Left lung (tissue), 10 donors: ENCODE data around the gene DHDH. TPM values are rescaled to one million over a fixed set of nuclear protein-coding genes. Genes with fewer than 3 reads are reported as not detected.
"Not testable (repeated sequence)": the region's sequence is repeated elsewhere in the genome, so short reads cannot be mapped to it uniquely, and the experiment has no call there.

ENCODE experiments used
- ATAC-seq: fragments of 200-7000 bp; cut with Tn5 transposase; one replicate; pipeline ENCODE4 v1.9.1; 2020; ENCODE audit warnings: moderate library complexity
- DNase-seq, 4 donors: peaks; one replicate each; pipeline ENCODE4 v3.0.0-alpha.2; 2013 to 2020
- H3K27ac ChIP-seq, 2 donors: fragments of 200-600 bp; sonication (generic) in 1 of 2; one replicate each; pipeline versions ENCODE4 v1.5.0 to v1.8.0; 2020 to 2021
- H3K27me3 ChIP-seq, 2 donors: fragments of 200-600 bp; sonication (generic) in 1 of 2; one replicate each; pipeline versions ENCODE4 v1.5.0 to v1.8.0; 2020 to 2021
- H3K36me3 ChIP-seq, 2 donors: fragments of 200-600 bp; sonication (generic) in 1 of 2; one replicate each; pipeline versions ENCODE4 v1.5.0 to v1.8.0; 2020 to 2021
- H3K4me1 ChIP-seq, 2 donors: fragments of 200-600 bp; one replicate each; pipeline ENCODE4 v1.8.0; 2021
- H3K4me3 ChIP-seq, 2 donors: fragments of 200-600 bp; sonication (generic) in 1 of 2; one replicate each; pipeline versions ENCODE4 v1.5.0 to v1.8.0; 2020 to 2021; ENCODE audit warnings: mild to moderate bottlenecking in 1 of 2
- H3K9me3 ChIP-seq, 2 donors: fragments of 200-600 bp; sonication (generic) in 1 of 2; one replicate each; pipeline versions ENCODE4 v1.5.0 to v1.8.0; 2020 to 2021
- intact Hi-C, 2 donors: fragments of 100-400 bp; cut with DNase I; formaldehyde crosslinking; loops; one replicate each; pipeline versions ENCODE4 v1.11.2 to v1.14.2; 2022
- polyA plus RNA-seq, 6 donors: library from polyadenylated mRNA; unstranded; fragments of 120-200 nt; gene quantifications; one replicate each; pipeline ENCODE4 v1.2.1, GENCODE V29; 2013; ENCODE audit not compliant: insufficient read length in 6 of 6
- total RNA-seq, 2 donors: library from RNA; stranded (reverse); fragmentation: NEBNext Ultra II Directional; extraction: Animal tissue kit (Norgen Biotek cat#: 25700); gene quantifications; one replicate each; pipeline ENCODE4 v1.2.1, GENCODE V29; 2021
- TF ChIP-seq, protein P1 (sequence below), 2 donors: fragments of 200-600 bp; sonication (generic) in 1 of 2; IDR thresholded peaks; one replicate each; pipeline versions ENCODE4 v1.5.0 to v1.8.0; 2021; ENCODE audit warnings: antibody characterized with exemption in 2 of 2
- donor health status: DM: no; HTN: yes; CAD: no.
- donor health status: DM: no; HTN: no; CAD: no.

Gene DHDH
- total and polyA plus RNA-seq, 8 donors, result 0.86 to 4.1 (median 2.2) TPM

DNA sequence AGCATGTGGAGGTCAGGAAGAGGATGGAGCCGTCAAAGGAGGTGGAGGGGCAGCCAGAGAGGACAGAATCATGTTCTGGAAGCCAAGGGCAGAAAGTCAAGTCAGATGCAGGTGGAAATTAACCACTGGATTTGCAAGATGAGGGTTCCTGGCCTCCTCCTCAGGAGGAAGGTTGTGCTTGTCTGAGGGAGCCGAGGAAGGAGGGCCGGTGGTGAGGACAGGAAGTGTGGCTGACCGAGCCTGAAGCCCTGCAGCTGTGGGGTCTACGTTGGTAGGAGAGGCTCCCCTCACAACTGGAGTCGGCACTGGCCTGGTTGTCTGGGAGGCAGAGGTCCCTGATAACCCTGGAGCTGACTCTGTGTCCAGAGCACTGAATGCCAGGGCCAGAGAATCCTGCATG is 15.4 kb upstream of the DHDH start:
- intact Hi-C loops, result no loop called here

DNA sequence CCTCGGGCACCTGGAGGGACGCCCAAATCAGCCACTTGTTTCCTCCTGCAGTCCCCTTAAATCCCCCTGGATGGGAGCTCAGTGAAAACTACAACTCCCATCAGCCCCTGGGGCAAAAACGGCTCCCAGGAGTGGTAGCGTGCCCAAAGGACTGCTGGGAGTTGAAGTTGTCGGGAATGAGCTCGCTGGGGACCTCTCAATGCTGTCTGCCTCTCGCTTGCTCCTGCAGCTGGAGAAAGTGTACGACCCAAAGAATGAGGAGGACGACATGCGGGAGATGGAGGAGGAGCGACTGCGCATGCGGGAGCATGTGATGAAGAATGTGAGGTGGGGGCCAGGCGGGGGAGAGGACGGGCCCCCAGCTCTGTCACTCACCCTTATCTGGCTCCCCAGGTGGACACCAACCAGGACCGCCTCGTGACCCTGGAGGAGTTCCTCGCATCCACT is 14.7 kb upstream of the DHDH start:
- intact Hi-C loops, result no loop called here
- TF ChIP-seq, protein P1, sequence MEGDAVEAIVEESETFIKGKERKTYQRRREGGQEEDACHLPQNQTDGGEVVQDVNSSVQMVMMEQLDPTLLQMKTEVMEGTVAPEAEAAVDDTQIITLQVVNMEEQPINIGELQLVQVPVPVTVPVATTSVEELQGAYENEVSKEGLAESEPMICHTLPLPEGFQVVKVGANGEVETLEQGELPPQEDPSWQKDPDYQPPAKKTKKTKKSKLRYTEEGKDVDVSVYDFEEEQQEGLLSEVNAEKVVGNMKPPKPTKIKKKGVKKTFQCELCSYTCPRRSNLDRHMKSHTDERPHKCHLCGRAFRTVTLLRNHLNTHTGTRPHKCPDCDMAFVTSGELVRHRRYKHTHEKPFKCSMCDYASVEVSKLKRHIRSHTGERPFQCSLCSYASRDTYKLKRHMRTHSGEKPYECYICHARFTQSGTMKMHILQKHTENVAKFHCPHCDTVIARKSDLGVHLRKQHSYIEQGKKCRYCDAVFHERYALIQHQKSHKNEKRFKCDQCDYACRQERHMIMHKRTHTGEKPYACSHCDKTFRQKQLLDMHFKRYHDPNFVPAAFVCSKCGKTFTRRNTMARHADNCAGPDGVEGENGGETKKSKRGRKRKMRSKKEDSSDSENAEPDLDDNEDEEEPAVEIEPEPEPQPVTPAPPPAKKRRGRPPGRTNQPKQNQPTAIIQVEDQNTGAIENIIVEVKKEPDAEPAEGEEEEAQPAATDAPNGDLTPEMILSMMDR (IDR thresholded peaks at IDR 0.05), result no peak
- Histone ChIP-seq H3K4me1 (no peaks in the 10 kb centered on the region), H3K9me3 (no peaks in the 10 kb centered on the region), H3K27ac (no peak overlapping the region), H3K36me3 (peaks cover 0 to 99% of the 10 kb centered on the region in 2 donors), H3K27me3 (no peaks in the 10 kb centered on the region), H3K4me3 (no peak overlapping the region)
- DNase-seq (peak in 1 of 4 donors; percentile 16), ATAC-seq (no peak)

More for the DNA sequence above, 15.4 kb upstream of the DHDH start:
- H3K4me3 ChIP-seq, result no peak overlapping the region
- TF ChIP-seq, protein P1 (IDR thresholded peaks at IDR 0.05), result no peak
- no peaks in the 10 kb centered on the region for H3K4me1 ChIP-seq
- no peak for ATAC-seq
- no peaks in the 10 kb centered on the region for H3K27me3 ChIP-seq
- no peak for DNase-seq
- H3K27ac ChIP-seq, result no peak overlapping the region
- no peaks in the 10 kb centered on the region for H3K9me3 ChIP-seq
- peaks cover 0 to 100% of the 10 kb centered on the region in 2 donors for H3K36me3 ChIP-seq

DNA sequence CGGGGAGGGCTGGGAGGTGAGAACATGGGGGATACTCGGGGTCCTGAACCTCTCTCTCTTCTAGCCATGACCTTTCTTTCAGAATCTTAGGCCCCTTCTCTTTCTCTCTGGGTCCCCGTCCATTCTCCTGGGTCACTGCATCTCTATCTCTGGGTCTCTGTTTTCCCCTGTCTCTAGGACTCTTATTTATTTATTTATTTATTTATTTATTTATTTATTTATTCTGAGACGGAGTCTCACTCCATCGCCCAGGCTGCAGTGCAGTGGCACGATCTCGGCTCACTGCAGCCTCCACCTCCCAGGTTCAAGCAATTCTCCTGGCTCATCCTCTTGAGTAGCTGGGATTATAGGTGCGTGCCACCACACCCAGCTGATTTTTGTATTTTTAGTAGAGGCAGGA is 14.2 kb upstream of the DHDH start:
- ATAC-seq, intact Hi-C loops: not testable (repeated sequence)
- peaks cover 0 to 97% of the 10 kb centered on the region in 2 donors for H3K36me3 ChIP-seq

DNA sequence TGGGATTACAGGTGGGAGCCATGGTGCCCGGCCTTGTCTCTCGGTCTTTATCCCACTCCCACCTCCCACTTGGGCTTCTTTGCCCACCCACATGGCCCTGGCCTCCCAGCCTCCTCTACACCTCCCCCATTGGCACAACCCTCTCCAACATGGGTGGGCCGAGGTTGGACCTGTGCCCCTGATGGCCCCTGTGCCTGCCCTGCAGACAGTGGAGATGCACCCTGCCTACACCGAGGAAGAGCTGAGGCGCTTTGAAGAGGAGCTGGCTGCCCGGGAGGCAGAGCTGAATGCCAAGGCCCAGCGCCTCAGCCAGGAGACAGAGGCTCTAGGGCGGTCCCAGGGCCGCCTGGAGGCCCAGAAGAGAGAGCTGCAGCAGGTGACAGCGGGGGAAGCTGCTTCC is 12.6 kb upstream of the DHDH start:
- Histone ChIP-seq H3K36me3 (peaks cover 0 to 80% of the 10 kb centered on the region in 2 donors), H3K27me3 (no peaks in the 10 kb centered on the region), H3K4me3 (no peak overlapping the region), H3K9me3 (no peaks in the 10 kb centered on the region), H3K4me1 (no peaks in the 10 kb centered on the region), H3K27ac (no peak overlapping the region)
- DNase-seq, result no peak
- ATAC-seq, result no peak
- TF ChIP-seq, protein P1 (IDR thresholded peaks at IDR 0.05), result no peak
- intact Hi-C loops, result no loop called here

More for the DNA sequence above, 14.2 kb upstream of the DHDH start:
- not testable (repeated sequence) for DNase-seq, H3K4me1 ChIP-seq, H3K27me3 ChIP-seq, H3K27ac ChIP-seq, H3K4me3 ChIP-seq, H3K9me3 ChIP-seq

DNA sequence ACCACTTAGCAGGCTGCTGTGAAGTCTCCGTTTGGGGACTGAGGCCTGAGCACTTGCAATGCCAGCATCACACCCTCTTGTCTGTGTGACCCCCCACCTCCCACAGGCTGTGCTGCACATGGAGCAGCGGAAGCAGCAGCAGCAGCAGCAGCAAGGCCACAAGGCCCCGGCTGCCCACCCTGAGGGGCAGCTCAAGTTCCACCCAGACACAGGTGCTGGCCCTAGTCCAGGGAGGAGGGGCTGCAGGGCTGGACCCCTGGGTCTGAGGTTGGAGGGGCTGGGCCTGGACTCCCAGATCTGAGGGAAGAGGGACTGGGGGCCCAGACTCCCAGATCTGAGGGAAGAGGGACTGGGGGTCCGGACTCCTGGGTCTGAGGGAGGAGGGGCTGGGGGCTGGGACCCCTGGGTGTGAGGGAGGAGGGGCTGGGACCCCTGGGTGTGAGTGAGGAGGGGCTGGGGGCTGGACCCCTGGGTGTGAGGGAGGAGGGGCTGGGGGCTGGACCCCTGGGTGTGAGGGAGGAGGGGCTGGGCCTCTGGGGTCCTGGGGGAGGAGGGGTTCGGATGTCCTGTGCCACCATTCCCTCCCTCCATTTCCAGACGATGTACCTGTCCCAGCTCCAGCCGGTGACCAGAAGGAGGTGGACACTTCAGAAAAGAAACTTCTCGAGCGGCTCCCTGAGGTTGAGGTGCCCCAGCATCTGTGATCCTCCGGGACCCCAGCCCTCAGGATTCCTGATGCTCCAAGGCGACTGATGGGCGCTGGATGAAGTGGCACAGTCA is 11.6 kb upstream of the DHDH start:
- ATAC-seq, result no peak
- Histone ChIP-seq H3K4me1 (peaks cover 0 to 9% of the 10 kb centered on the region in 2 donors), H3K27me3 (no peaks in the 10 kb centered on the region), H3K4me3 (no peak overlapping the region), H3K36me3 (peaks cover 0 to 71% of the 10 kb centered on the region in 2 donors), H3K27ac (no peak overlapping the region), H3K9me3 (no peaks in the 10 kb centered on the region)
- DNase-seq, result no peak
- intact Hi-C loops, result no loop called here
- TF ChIP-seq, protein P1 (IDR thresholded peaks at IDR 0.05), result no peak
